SH-SY5Y (cell line): ENCODE measurements around the gene DOP1A.

Experiments used
- GATA2 ChIP-seq: IDR thresholded peaks from 2 replicates; pipeline ENCODE4 v1.6.1; 2011; ENCODE audit warnings: mild to moderate bottlenecking, low read depth, low read length
- GATA3 ChIP-seq: IDR thresholded peaks from 2 replicates; pipeline ENCODE4 v1.6.1; 2011; ENCODE audit warnings: low read depth, mild to moderate bottlenecking, low read length, moderate library complexity

The DOP1A gene

GRCh38 chr6:83153883-83154521 is 86.5 kb downstream of the DOP1A start:
- TF ChIP-seq GATA3 (no peak), GATA2 (no peak)

- TF ChIP-seq GATA2 (no peak), GATA3 (no peak)
Measured at GRCh38 chr6:83155794-83156193, 88.3 kb downstream of the DOP1A start.

GRCh38 chr6:83160167-83160566 is 92.7 kb downstream of the DOP1A start:
- TF ChIP-seq GATA2 (no peak), GATA3 (no peak)

- no peak for TF ChIP-seq GATA2
- TF ChIP-seq GATA3, result no peak
Measured at GRCh38 chr6:83167726-83168278, 100.3 kb downstream of the DOP1A start.

- TF ChIP-seq GATA3 (no peak), GATA2 (no peak)
Measured at GRCh38 chr6:83168556-83168955, 101.1 kb downstream of the DOP1A start.

GRCh38 chr6:83169106-83169505 is 101.6 kb downstream of the DOP1A start:
- TF ChIP-seq GATA2 (no peak), GATA3 (no peak)

GRCh38 chr6:83169511-83169910 is 102.0 kb downstream of the DOP1A start:
- TF ChIP-seq GATA2 (no peak), GATA3 (no peak)

GRCh38 chr6:83176246-83176645 is 108.8 kb downstream of the DOP1A start:
- TF ChIP-seq GATA3 (no peak), GATA2 (no peak)

- TF ChIP-seq GATA3, result no peak
- no peak for TF ChIP-seq GATA2
Measured at GRCh38 chr6:83180426-83180950, 113.0 kb downstream of the DOP1A start.

- no peak for TF ChIP-seq GATA3
- no peak for TF ChIP-seq GATA2
Measured at GRCh38 chr6:83182114-83182513, 114.6 kb downstream of the DOP1A start.

- TF ChIP-seq GATA2 (no peak), GATA3 (no peak)
Measured at GRCh38 chr6:83183082-83183828, 115.8 kb downstream of the DOP1A start.

- no peak for TF ChIP-seq GATA2
- TF ChIP-seq GATA3, result no peak
Measured at GRCh38 chr6:83185096-83185495, 117.6 kb downstream of the DOP1A start.

- TF ChIP-seq GATA3 (no peak), GATA2 (no peak)
Measured at GRCh38 chr6:83188501-83188900, 121.0 kb downstream of the DOP1A start.

GRCh38 chr6:83190626-83191025 is 123.2 kb downstream of the DOP1A start:
- TF ChIP-seq GATA2, result no peak

GRCh38 chr6:83192456-83192855 is 125.0 kb downstream of the DOP1A start:
- TF ChIP-seq GATA3 (no peak), GATA2 (no peak)
